Coronary artery (tissue), 2 donors: ENCODE data around the gene NOXO1.

Experiments used
- DNase-seq: peaks from one replicate; pipeline ENCODE4 v3.0.0-alpha.2; 2017; ENCODE audit warnings: low spot score
- H3K27ac ChIP-seq, 2 donors: fragments of 200-600 bp; sonication (generic); one replicate each; pipeline ENCODE4 v1.5.1; 2016 to 2019
- H3K4me3 ChIP-seq: fragments of 200-600 bp; sonication (generic); 2 replicates; pipeline ENCODE4 v1.5.1; 2016; ENCODE audit warnings: mild to moderate bottlenecking, moderate library complexity
- CTCF ChIP-seq: fragments of 200-600 bp; sonication (generic); IDR thresholded peaks from one replicate; pipeline ENCODE4 v1.5.1; 2019; ENCODE audit warnings: antibody characterized with exemption

NOXO1 gene

GRCh38 chr16:1982991-1983543, 1.8 kb upstream of the NOXO1 start:
- no peak for TF ChIP-seq CTCF
- DNase-seq = no peak

GRCh38 chr16:1982013-1982433, 754 bp upstream of the NOXO1 start:
- no peak for DNase-seq
- H3K4me3 ChIP-seq = no peak overlapping the region
- no peak overlapping the region for H3K27ac ChIP-seq
- no peak for TF ChIP-seq CTCF

More at GRCh38 chr16:1982991-1983543, 1.8 kb upstream of the NOXO1 start:
- peak overlapping the region in 1 of 2 donors; percentile 88 for H3K27ac ChIP-seq
- H3K4me3 ChIP-seq = peak overlapping the region; percentile 97

GRCh38 chr16:1980770-1981087, 540 bp downstream of the NOXO1 start:
- H3K4me3 ChIP-seq = no peak overlapping the region
- DNase-seq = no peak
- no peak for TF ChIP-seq CTCF
- no peak overlapping the region for H3K27ac ChIP-seq

- Histone ChIP-seq H3K27ac (no peak overlapping the region), H3K4me3 (no peak overlapping the region)
- no peak for TF ChIP-seq CTCF
- no peak for DNase-seq
These were observed 1.1 kb downstream of the NOXO1 start for GRCh38 chr16:1980030-1980769.

GRCh38 chr16:1979271-1980029, 1.8 kb downstream of the NOXO1 start:
- DNase-seq = no peak
- no peak overlapping the region for H3K4me3 ChIP-seq
- H3K27ac ChIP-seq = no peak overlapping the region
- no peak for TF ChIP-seq CTCF

- TF ChIP-seq CTCF = no peak
- H3K4me3 ChIP-seq = no peak overlapping the region
- no peak for DNase-seq
- H3K27ac ChIP-seq = no peak overlapping the region
These were observed 2.7 kb downstream of the NOXO1 start for GRCh38 chr16:1978476-1979120.
